ENCODE results near the gene TMEM87A.

Gene TMEM87A

DNA sequence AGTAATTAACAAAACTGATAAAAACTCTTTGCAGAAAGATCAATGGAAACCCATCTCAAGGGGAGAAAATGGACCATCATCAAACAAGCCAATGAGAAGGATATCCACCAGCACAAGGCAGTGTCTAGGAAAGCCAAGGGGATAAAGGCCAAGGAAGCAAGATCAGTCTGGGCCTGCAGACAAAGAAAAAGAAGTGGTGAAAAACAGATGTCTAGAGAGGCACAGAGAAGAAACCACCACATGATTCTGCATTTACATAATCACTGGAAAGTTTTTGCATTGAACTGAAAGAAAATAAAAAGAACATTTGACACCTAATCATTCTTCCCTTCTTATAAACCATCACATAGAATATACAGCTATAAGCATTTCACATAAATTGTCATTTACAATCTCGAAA lies 42.1 kb downstream of the TMEM87A start:
- no peak for TF ChIP-seq NFIC (IDR thresholded peaks at IDR 0.05)
- no peak for TF ChIP-seq TAF1 (IDR thresholded peaks at IDR 0.05; ENCODE audit: low read depth)
- no peak for TF ChIP-seq CREB1 (IDR thresholded peaks at IDR 0.05; ENCODE audit: low read depth)
- TF ChIP-seq, protein P1, sequence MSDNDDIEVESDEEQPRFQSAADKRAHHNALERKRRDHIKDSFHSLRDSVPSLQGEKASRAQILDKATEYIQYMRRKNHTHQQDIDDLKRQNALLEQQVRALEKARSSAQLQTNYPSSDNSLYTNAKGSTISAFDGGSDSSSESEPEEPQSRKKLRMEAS (IDR thresholded peaks at IDR 0.05), result no peak
- TF ChIP-seq FOXM1 (IDR thresholded peaks at IDR 0.05; ENCODE audit: borderline replicate concordance, low read depth), result no peak
- no peak for TF ChIP-seq CEBPB (IDR thresholded peaks at IDR 0.05)
- TF ChIP-seq TEAD4 (IDR thresholded peaks at IDR 0.05), result no peak
- no peak for TF ChIP-seq YY1 (IDR thresholded peaks at IDR 0.05; ENCODE audit: low read depth)
- TF ChIP-seq EGR1 (IDR thresholded peaks at IDR 0.05), result no peak
- TF ChIP-seq RAD21 (IDR thresholded peaks at IDR 0.05; ENCODE audit: low read depth), result no peak
- TF ChIP-seq EP300 (IDR thresholded peaks at IDR 0.05; ENCODE audit: borderline replicate concordance), result no peak
- TF ChIP-seq TCF12 (IDR thresholded peaks at IDR 0.05; ENCODE audit: low read depth), result no peak
- no peak for TF ChIP-seq REST (IDR thresholded peaks at IDR 0.05; ENCODE audit: low read depth)

DNA sequence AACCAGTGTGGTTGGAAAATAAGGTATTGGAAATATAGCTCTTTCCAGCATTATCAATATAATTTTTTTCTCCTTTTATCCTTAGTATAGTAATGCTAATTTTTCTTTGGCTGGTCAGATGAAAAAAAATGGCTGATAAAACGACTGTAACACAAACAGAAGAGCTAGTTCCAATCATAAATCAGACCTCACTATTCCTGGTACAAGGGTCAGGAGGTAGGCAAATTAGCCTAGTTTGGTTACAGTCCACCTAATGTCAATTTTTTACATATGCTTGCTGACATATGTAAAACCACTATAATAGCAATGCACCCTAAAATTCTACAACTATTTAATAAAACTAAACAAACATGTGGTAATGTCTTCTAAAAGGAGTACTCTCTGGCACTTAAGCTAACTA lies 45.2 kb downstream of the TMEM87A start:
- TF ChIP-seq REST (IDR thresholded peaks at IDR 0.05; ENCODE audit: low read depth) (no peak), ZBTB7A (IDR thresholded peaks at IDR 0.05; ENCODE audit: low read depth) (no peak), CREB1 (IDR thresholded peaks at IDR 0.05; ENCODE audit: low read depth) (no peak), RAD21 (IDR thresholded peaks at IDR 0.05; ENCODE audit: low read depth) (no peak), CEBPB (IDR thresholded peaks at IDR 0.05) (no peak), NFIC (IDR thresholded peaks at IDR 0.05) (no peak), YY1 (IDR thresholded peaks at IDR 0.05; ENCODE audit: low read depth) (no peak), EGR1 (IDR thresholded peaks at IDR 0.05) (no peak), FOXM1 (IDR thresholded peaks at IDR 0.05; ENCODE audit: borderline replicate concordance, low read depth) (no peak), EP300 (IDR thresholded peaks at IDR 0.05; ENCODE audit: borderline replicate concordance) (no peak), TAF1 (IDR thresholded peaks at IDR 0.05; ENCODE audit: low read depth) (no peak)
- TF ChIP-seq, protein P2, sequence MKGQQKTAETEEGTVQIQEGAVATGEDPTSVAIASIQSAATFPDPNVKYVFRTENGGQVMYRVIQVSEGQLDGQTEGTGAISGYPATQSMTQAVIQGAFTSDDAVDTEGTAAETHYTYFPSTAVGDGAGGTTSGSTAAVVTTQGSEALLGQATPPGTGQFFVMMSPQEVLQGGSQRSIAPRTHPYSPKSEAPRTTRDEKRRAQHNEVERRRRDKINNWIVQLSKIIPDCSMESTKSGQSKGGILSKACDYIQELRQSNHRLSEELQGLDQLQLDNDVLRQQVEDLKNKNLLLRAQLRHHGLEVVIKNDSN (IDR thresholded peaks at IDR 0.05), result no peak
- TF ChIP-seq, protein P1 (IDR thresholded peaks at IDR 0.05), result no peak

DNA sequence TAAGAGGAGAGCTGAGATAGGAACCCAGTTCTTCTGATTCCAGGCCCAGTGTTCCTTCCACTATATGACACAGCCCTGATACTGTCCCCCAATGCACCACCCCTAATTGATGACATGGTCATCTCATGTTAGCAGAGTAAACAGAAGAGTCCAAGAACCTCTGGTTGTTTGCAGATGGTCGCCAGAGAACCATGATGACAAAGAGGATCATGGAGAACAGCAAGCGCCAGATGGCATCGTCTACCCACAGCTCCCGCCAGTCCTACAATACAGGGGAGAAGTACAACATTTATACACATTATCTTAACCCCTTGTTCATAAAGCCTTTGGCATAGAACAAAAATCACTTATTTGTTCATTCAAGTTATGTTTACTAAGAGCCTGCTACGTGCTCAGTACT lies 46.6 kb downstream of the TMEM87A start:
- TF ChIP-seq NFIC (IDR thresholded peaks at IDR 0.05) (no peak), TCF12 (IDR thresholded peaks at IDR 0.05; ENCODE audit: low read depth) (no peak)
- TF ChIP-seq, protein P1 (IDR thresholded peaks at IDR 0.05), result no peak

GRCh38 chr15:42220216-42220615 lies 53.0 kb downstream of the TMEM87A start:
- TF ChIP-seq CEBPB (IDR thresholded peaks at IDR 0.05), result no peak
- TF ChIP-seq REST (IDR thresholded peaks at IDR 0.05; ENCODE audit: low read depth), result no peak
- TF ChIP-seq FOXM1 (IDR thresholded peaks at IDR 0.05; ENCODE audit: borderline replicate concordance, low read depth), result no peak
- no peak for TF ChIP-seq RAD21 (IDR thresholded peaks at IDR 0.05; ENCODE audit: low read depth)
- TF ChIP-seq TAF1 (IDR thresholded peaks at IDR 0.05; ENCODE audit: low read depth), result no peak
- no peak for TF ChIP-seq EGR1 (IDR thresholded peaks at IDR 0.05)
- TF ChIP-seq CREB1 (IDR thresholded peaks at IDR 0.05; ENCODE audit: low read depth), result no peak
- TF ChIP-seq, protein P2 (IDR thresholded peaks at IDR 0.05), result no peak
- TF ChIP-seq, protein P1 (IDR thresholded peaks at IDR 0.05), result no peak
- TF ChIP-seq YY1 (IDR thresholded peaks at IDR 0.05; ENCODE audit: low read depth), result no peak
- TF ChIP-seq EP300 (IDR thresholded peaks at IDR 0.05; ENCODE audit: borderline replicate concordance), result no peak
- TF ChIP-seq NFIC (IDR thresholded peaks at IDR 0.05), result no peak
- TF ChIP-seq TCF12 (IDR thresholded peaks at IDR 0.05; ENCODE audit: low read depth), result no peak
- TF ChIP-seq ZBTB7A (IDR thresholded peaks at IDR 0.05; ENCODE audit: low read depth), result no peak
- no peak for TF ChIP-seq TEAD4 (IDR thresholded peaks at IDR 0.05)
